IMR-90 (cell line): ENCODE measurements around the gene ZNF512. TPM values are rescaled to one million over a fixed set of nuclear protein-coding genes. Genes with fewer than 3 reads are reported as not detected.
A peak's percentile ranks its signal among the peaks of the same experiment; 100 is the strongest.

Source experiments
- ATAC-seq: fragments of 200-7000 bp; cut with Tn5 transposase; 2 replicates; pipeline ENCODE4 v1.9.1; 2020; ENCODE audit warnings: low read depth, mild to moderate bottlenecking, moderate library complexity
- BruUV-seq: library from RNA; stranded (reverse); fragments of 400-500 nt; replicated peaks from 2 replicates; lab custom pipeline; 2021; lab: Mats Ljungman, UMichigan
- CTCF ChIA-PET: fragments of 300-600 bp; formaldehyde crosslinking; extraction: SDS; loops from one replicate; lab custom pipeline; 2021; ENCODE audit warnings: antibody characterized with exemption; lab: Yijun Ruan, JAX
- POLR2A ChIA-PET: fragments of 300-600 bp; sonication (Branson Sonifier 250); formaldehyde crosslinking; loops from one replicate; lab custom pipeline; 2022; ENCODE audit warnings: antibody characterized with exemption; ENCODE audit not compliant: unreplicated experiment; lab: Charles Lee
- DNase-seq: peaks from one replicate; pipeline ENCODE4 v3.0.0; 2013
- H2AFZ ChIP-seq: replicated peaks from 2 replicates; pipeline ENCODE3; 2013; ENCODE audit warnings: low read length, mild to moderate bottlenecking; ENCODE audit not compliant: poor library complexity
- H2AK5ac ChIP-seq: 2 replicates; pipeline ENCODE4 v1.6.1; 2013; ENCODE audit warnings: low read depth, low read length, inconsistent platforms
- H2AK9ac ChIP-seq: replicated peaks from 2 replicates; pipeline ENCODE3; 2013; ENCODE audit warnings: mild to moderate bottlenecking, low read depth, low read length, moderate library complexity; ENCODE audit not compliant: poor library complexity
- H2BK120ac ChIP-seq: 2 replicates; pipeline ENCODE4 v1.6.1; 2013; ENCODE audit warnings: low read depth, low read length, inconsistent platforms
- H2BK15ac ChIP-seq: 3 replicates; pipeline ENCODE4 v1.6.1; 2013; ENCODE audit warnings: low read depth, low read length, inconsistent platforms
- H2BK20ac ChIP-seq: 2 replicates; pipeline ENCODE4 v1.6.1; 2013; ENCODE audit warnings: low read depth, mild to moderate bottlenecking, inconsistent platforms, low read length, moderate library complexity
- H2BK5ac ChIP-seq: 2 replicates; pipeline ENCODE4 v1.6.1; 2013; ENCODE audit warnings: mild to moderate bottlenecking, low read depth, low read length, inconsistent platforms; ENCODE audit not compliant: poor library complexity, severe bottlenecking
- H3K14ac ChIP-seq: replicated peaks from 2 replicates; pipeline ENCODE4 v1.6.1; 2013; ENCODE audit warnings: low read depth, low read length, inconsistent platforms
- H3K18ac ChIP-seq: 2 replicates; pipeline ENCODE4 v1.6.1; 2013; ENCODE audit warnings: low read depth, low read length, control low read depth
- H3K23ac ChIP-seq: 2 replicates; pipeline ENCODE4 v1.6.1; 2013; ENCODE audit warnings: low read depth, low read length, inconsistent platforms
- H3K27ac ChIP-seq: 2 replicates; pipeline ENCODE4 v1.5.1; 2013; ENCODE audit warnings: mild to moderate bottlenecking, control low read depth, low read length; ENCODE audit not compliant: insufficient read depth
- H3K27me3 ChIP-seq: 2 replicates; pipeline ENCODE4 v1.6.1; 2013; ENCODE audit warnings: low read length; ENCODE audit not compliant: control insufficient read depth, insufficient read depth
- H3K36me3 ChIP-seq: 2 replicates; pipeline ENCODE4 v1.6.1; 2013; ENCODE audit warnings: low read length, mixed read lengths; ENCODE audit not compliant: control insufficient read depth, insufficient read depth
- H3K4ac ChIP-seq: 2 replicates; pipeline ENCODE4 v1.6.1; 2013; ENCODE audit warnings: low read depth, low read length, inconsistent platforms
- H3K4me1 ChIP-seq: 2 replicates; pipeline ENCODE4 v1.6.1; 2013; ENCODE audit warnings: low read length, mixed read lengths; ENCODE audit not compliant: control insufficient read depth, insufficient read depth
- H3K4me2 ChIP-seq: 2 replicates; pipeline ENCODE4 v1.6.1; 2013; ENCODE audit warnings: low read depth, mild to moderate bottlenecking, control low read depth, low read length, moderate library complexity
- H3K4me3 ChIP-seq: 2 replicates; pipeline ENCODE4 v1.5.1; 2013; ENCODE audit warnings: low read depth, mild to moderate bottlenecking, control low read depth, low read length, moderate library complexity; ENCODE audit not compliant: insufficient read depth
- H3K56ac ChIP-seq: 2 replicates; pipeline ENCODE4 v1.6.1; 2013; ENCODE audit warnings: low read length, inconsistent platforms; ENCODE audit not compliant: insufficient read depth; ENCODE audit errors: extremely low read depth
- H3K79me1 ChIP-seq, 2 experiments: 2 replicates each; pipeline ENCODE4 v1.6.1; 2013; ENCODE audit warnings: low read length in 2 of 2, inconsistent platforms in 1 of 2, low read depth in 1 of 2
- H3K9ac ChIP-seq: 2 replicates; pipeline ENCODE4 v1.6.1; 2013; ENCODE audit warnings: low read depth, low read length, control low read depth
- H3K9me1 ChIP-seq: 2 replicates; pipeline ENCODE4 v1.6.1; 2013; ENCODE audit warnings: low read length, inconsistent platforms; ENCODE audit not compliant: insufficient read depth
- H3K9me3 ChIP-seq: 2 replicates; pipeline ENCODE4 v1.6.1; 2013; ENCODE audit warnings: low read length; ENCODE audit not compliant: control insufficient read depth, insufficient read depth
- H4K20me1 ChIP-seq: 2 replicates; pipeline ENCODE4 v1.6.1; 2013; ENCODE audit warnings: low read length, inconsistent platforms; ENCODE audit not compliant: insufficient read depth
- H4K5ac ChIP-seq: 2 replicates; pipeline ENCODE4 v1.6.1; 2013; ENCODE audit warnings: mild to moderate bottlenecking, low read depth, low read length, control low read depth
- H4K8ac ChIP-seq, 2 experiments: 2 replicates each; pipeline ENCODE4 v1.6.1; 2013; ENCODE audit warnings: low read depth in 2 of 2, low read length in 2 of 2, control low read depth in 1 of 2, inconsistent platforms in 1 of 2
- H4K91ac ChIP-seq: 2 replicates; pipeline ENCODE4 v1.6.1; 2013; ENCODE audit warnings: low read depth, low read length, inconsistent platforms; ENCODE audit not compliant: insufficient read depth
- MAFK ChIP-seq: IDR thresholded peaks from 2 replicates; pipeline ENCODE4 v1.6.1; 2012; ENCODE audit warnings: low read depth, low read length, improper control_type of control experiment
- POLR2A ChIP-seq: IDR thresholded peaks from 2 replicates; pipeline ENCODE4 v1.6.1; 2012; ENCODE audit warnings: mild to moderate bottlenecking, low read depth, low read length
- WGBS, 2 experiments: methylation state at CpG; one replicate each; pipeline versions ENCODE4 v1.1.5 to v1.1.7; 2013; ENCODE audit warnings: missing lambda C conversion rate in 2 of 2; ENCODE audit not compliant: insufficient read length in 1 of 2; ENCODE audit errors: extremely low coverage in 2 of 2; 5-methylcytosine and 5-hydroxymethylcytosine counted together
- dilution Hi-C: fragments of 300-500 bp; cut with HindIII; formaldehyde crosslinking; loops from one replicate; pipeline ENCODE4 v1.14.3; 2018; ENCODE audit warnings: low sequenced_read_pairs; ENCODE audit not compliant: unreplicated experiment
- in situ Hi-C: fragments of 300-500 bp; cut with MboI; formaldehyde crosslinking; loops from 3 replicates; pipeline ENCODE4 v1.14.3; 2019; ENCODE audit warnings: low sequenced_read_pairs, inconsistent platforms, mixed read lengths
- intact Hi-C: fragments of 100-400 bp; cut with micrococcal nuclease; formaldehyde crosslinking; loops from 2 replicates; pipeline ENCODE4 v1.10.0; 2022
- polyA plus RNA-seq, 3 experiments: library from polyadenylated mRNA; depleted of rRNA; stranded (reverse); fragments of >200 nt; gene quantifications; 2 replicates each; pipeline ENCODE4 v1.2.3, GENCODE V29; 2012; ENCODE audit warnings: low replicate concordance in 1 of 3
- total RNA-seq: library from RNA; depleted of rRNA; stranded (reverse); fragments of >200 nt; gene quantifications from 2 replicates; pipeline ENCODE4 v1.2.3, GENCODE V29; 2012

ZNF512 gene
- total and polyA plus RNA-seq, 2 of the 4 experiments (the other 2 are of a cell fraction) = 25.8 to 56.5 TPM

DNA sequence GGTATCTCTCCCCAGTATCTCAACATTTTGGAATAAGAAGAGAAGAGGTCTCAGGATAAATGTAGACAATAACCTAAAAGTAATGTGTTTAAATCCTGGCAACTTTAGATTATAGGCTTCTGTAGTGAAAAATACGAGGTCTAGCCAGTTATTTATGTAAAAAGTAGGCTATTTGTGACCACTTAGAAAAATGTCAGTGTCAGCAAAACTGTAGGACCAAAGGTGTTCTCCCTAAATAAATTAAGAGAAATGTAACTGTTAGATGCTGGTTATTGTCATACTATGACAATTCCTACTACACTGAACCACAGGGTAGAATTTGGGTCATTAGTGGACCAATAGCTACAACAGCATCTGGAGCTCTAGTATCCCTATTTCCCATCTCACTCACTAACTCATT is 78.5 kb downstream of the ZNF512 start:
- Histone ChIP-seq H2AFZ (no peak overlapping the region), H3K14ac (no peak overlapping the region), H3K4me1 (peaks cover 5% of the 10 kb centered on the region), H2BK15ac (no peak overlapping the region), H3K9me3 (no peaks in the 10 kb centered on the region), H3K79me1 (peaks cover 17 to 41% of the 10 kb centered on the region in 2 experiments), H3K4me2 (no peak overlapping the region), H3K56ac (no peak overlapping the region), H4K91ac (no peak overlapping the region), H3K4me3 (no peak overlapping the region), H3K23ac (no peak overlapping the region), H3K18ac (no peak overlapping the region), H2BK20ac (no peak overlapping the region), H3K36me3 (peaks cover 19% of the 10 kb centered on the region), H2BK5ac (no peak overlapping the region), H4K20me1 (no peaks in the 10 kb centered on the region), H3K4ac (no peak overlapping the region), H3K27me3 (no peaks in the 10 kb centered on the region), H3K9me1 (peaks cover 6% of the 10 kb centered on the region; the same call in 1 of the 2 replicates), H4K5ac (no peak overlapping the region), H3K27ac (no peak overlapping the region), H2AK5ac (no peak overlapping the region), H2AK9ac (no peak overlapping the region), H3K9ac (no peak overlapping the region), H2BK120ac (no peak overlapping the region), H4K8ac (no peak overlapping the region)
- TF ChIP-seq POLR2A = no peak
- peak; percentile 96 for TF ChIP-seq MAFK
- dilution Hi-C loops (no loop called here), in situ Hi-C loops (no loop called here), intact Hi-C loops (no loop called here)
- ATAC-seq (no peak), DNase-seq (no peak)
- no CpG with 5 or more reads among the region's 1 CpG for WGBS, 2 experiments
- ChIA-PET POLR2A (no interaction called here), CTCF (no interaction called here)
- BruUV-seq = TSS peak; percentile 67
